Neural cell (in vitro differentiated cells): ENCODE measurements around the gene LRRN4CL. TPM values are rescaled to one million over a fixed set of nuclear protein-coding genes. Genes with fewer than 3 reads are reported as not detected.

Source experiments
- H2AFZ ChIP-seq: fragments of 200-600, 300-800 bp; sonication (generic), shearing (Covaris generic); 2 replicates; pipeline ENCODE4 v1.6.0; 2014; ENCODE audit warnings: low read depth, mild to moderate bottlenecking, antibody characterized with exemption, low read length, moderate library complexity
- H3F3A ChIP-seq: fragments of 200-600 bp; shearing (Covaris generic); 2 replicates; pipeline ENCODE4 v1.6.1; 2016; ENCODE audit warnings: mild to moderate bottlenecking, moderate library complexity, mixed read lengths, antibody characterized with exemption, low read length; ENCODE audit not compliant: insufficient read depth, poor library complexity, severe bottlenecking
- H3K27ac ChIP-seq: fragments of 200-600, 300-800 bp; sonication (generic), shearing (Covaris generic); 2 replicates; pipeline ENCODE4 v1.5.1; 2014; ENCODE audit warnings: mild to moderate bottlenecking, low read length, moderate library complexity
- H3K27me3 ChIP-seq: fragments of 300-800, 200-600 bp; sonication (generic), shearing (Covaris generic); 2 replicates; pipeline ENCODE4 v1.6.0; 2014; ENCODE audit warnings: mild to moderate bottlenecking, low read depth, low read length, moderate library complexity; ENCODE audit not compliant: insufficient read depth
- H3K36me3 ChIP-seq: fragments of 300-800, 200-600 bp; sonication (generic), shearing (Covaris generic); 2 replicates; pipeline ENCODE4 v1.5.1; 2014; ENCODE audit warnings: mild to moderate bottlenecking, antibody characterized with exemption, low read length, moderate library complexity; ENCODE audit not compliant: insufficient read depth
- H3K4me2 ChIP-seq: fragments of 300-800, 200-600 bp; sonication (generic), shearing (Covaris generic); 2 replicates; pipeline ENCODE4 v1.6.0; 2014; ENCODE audit warnings: mild to moderate bottlenecking, low read length
- H3K4me3 ChIP-seq: fragments of 300-800, 200-600 bp; sonication (generic), shearing (Covaris generic); 2 replicates; pipeline ENCODE4 v1.5.1; 2014; ENCODE audit warnings: mild to moderate bottlenecking, low read length, moderate library complexity
- H3K79me2 ChIP-seq: fragments of 200-600 bp; shearing (Covaris generic); replicated peaks from 2 replicates; pipeline ENCODE4 v1.6.0; 2014; ENCODE audit warnings: mild to moderate bottlenecking, low read length, moderate library complexity; ENCODE audit not compliant: insufficient read depth
- H3K9ac ChIP-seq: fragments of 300-800, 200-600 bp; sonication (generic), shearing (Covaris generic); 2 replicates; pipeline ENCODE4 v1.6.1; 2016; ENCODE audit warnings: mild to moderate bottlenecking, low read length, mixed read lengths
- H3K9me2 ChIP-seq: fragments of 200-600 bp; shearing (Covaris generic); 2 replicates; pipeline ENCODE4 v1.6.1; 2016; ENCODE audit warnings: mild to moderate bottlenecking, low read length, mixed read lengths; ENCODE audit not compliant: insufficient read depth
- H3K9me3 ChIP-seq: fragments of 200-600, 300-800 bp; sonication (generic), shearing (Covaris generic); 2 replicates; pipeline ENCODE4 v1.6.1; 2016; ENCODE audit warnings: mild to moderate bottlenecking, mixed run types, low read length, moderate library complexity, mixed read lengths
- H4K20me1 ChIP-seq: fragments of 200-600 bp; shearing (Covaris generic); 2 replicates; pipeline ENCODE4 v1.6.1; 2016; ENCODE audit warnings: mild to moderate bottlenecking, mixed run types; ENCODE audit not compliant: insufficient read depth
- CTCF ChIP-seq: fragments of 450-650 bp; IDR thresholded peaks from 2 replicates; pipeline ENCODE4 v1.5.1; 2014; ENCODE audit warnings: antibody characterized with exemption, mild to moderate bottlenecking, moderate library complexity; ENCODE audit not compliant: poor library complexity, severe bottlenecking
- EP300 ChIP-seq: fragments of 450-650 bp; conservative IDR thresholded peaks from 2 replicates; pipeline ENCODE4 v1.6.1; 2014; ENCODE audit warnings: antibody characterized with exemption, mild to moderate bottlenecking, moderate library complexity; ENCODE audit not compliant: poor library complexity, severe bottlenecking
- EZH2 ChIP-seq: fragments of 200-600, 300-800 bp; shearing (Covaris generic), sonication (generic); IDR thresholded peaks from 2 replicates; pipeline ENCODE4 v1.6.1; 2014; ENCODE audit warnings: antibody characterized with exemption, low read length, borderline replicate concordance, mild to moderate bottlenecking; ENCODE audit not compliant: insufficient read depth, poor library complexity, severe bottlenecking
- MXI1 ChIP-seq: fragments of 450-650 bp; conservative IDR thresholded peaks from 2 replicates; pipeline ENCODE4 v1.6.1; 2014; ENCODE audit warnings: antibody characterized with exemption, mild to moderate bottlenecking; ENCODE audit not compliant: poor library complexity, severe bottlenecking
- POLR2AphosphoS5 ChIP-seq: IDR thresholded peaks from 2 replicates; pipeline ENCODE4 v1.6.1; 2012
- RAD21 ChIP-seq: fragments of 450-650 bp; conservative IDR thresholded peaks from 2 replicates; pipeline ENCODE4 v1.6.1; 2014; ENCODE audit warnings: antibody characterized with exemption, mild to moderate bottlenecking, moderate library complexity
- REST ChIP-seq: IDR thresholded peaks from 2 replicates; pipeline ENCODE4 v1.6.1; 2012; ENCODE audit warnings: borderline replicate concordance
- SMC3 ChIP-seq: fragments of 450-650 bp; conservative IDR thresholded peaks from 2 replicates; pipeline ENCODE4 v1.6.1; 2014; ENCODE audit warnings: antibody characterized with exemption, mild to moderate bottlenecking, moderate library complexity; ENCODE audit not compliant: poor library complexity
- TAF1 ChIP-seq: IDR thresholded peaks from 2 replicates; pipeline ENCODE4 v1.6.1; 2012; ENCODE audit warnings: low read depth
- polyA plus RNA-seq: library from polyadenylated mRNA; depleted of rRNA; stranded (reverse); fragments of >200 nt; gene quantifications from 2 replicates; pipeline ENCODE4 v1.2.3, GENCODE V29; 2014

Gene LRRN4CL
- polyA plus RNA-seq, 1 donor from 2014 or later, result 0.82 TPM

GRCh38 chr11:62665599-62666258 is 23.6 kb downstream of the LRRN4CL start:
- no peaks in the 10 kb centered on the region for H4K20me1 ChIP-seq
- H3K9me3 ChIP-seq, result no peaks in the 10 kb centered on the region
- peak overlapping the region; percentile 95 for H3K4me3 ChIP-seq
- H3K79me2 ChIP-seq, result peaks cover 10% of the 10 kb centered on the region
- H3F3A ChIP-seq, result no peaks in the 10 kb centered on the region
- H3K36me3 ChIP-seq, result no peaks in the 10 kb centered on the region
- TF ChIP-seq REST, result no peak
- no peak for TF ChIP-seq EP300
- TF ChIP-seq EZH2, result no peak
- TF ChIP-seq RAD21, result no peak
- no peak for TF ChIP-seq SMC3
- no peak for TF ChIP-seq TAF1
- TF ChIP-seq POLR2AphosphoS5, result no peak
- no peak for TF ChIP-seq CTCF
- no peak for TF ChIP-seq MXI1
- peak overlapping the region; percentile 95 for H3K27ac ChIP-seq
- H3K9ac ChIP-seq, result peak overlapping the region; percentile 96
- H2AFZ ChIP-seq, result peak overlapping the region; percentile 40
- H3K4me2 ChIP-seq, result peak overlapping the region; percentile 78
- no peaks in the 10 kb centered on the region for H3K9me2 ChIP-seq
- H3K27me3 ChIP-seq, result no peaks in the 10 kb centered on the region

- Histone ChIP-seq H3K9me3 (no peaks in the 10 kb centered on the region), H3K79me2 (peaks cover 10% of the 10 kb centered on the region), H3K27me3 (no peaks in the 10 kb centered on the region)
These were observed 24.2 kb downstream of the LRRN4CL start, which contains the start of the genes C11orf98 and CSKMT for GRCh38 chr11:62665075-62665598. Gene C11orf98, minus strand, starts transcription at chr11:62665210. Its CDS starts 41 bp downstream, at chr11:62665169. Gene CSKMT, plus strand, starts transcription at chr11:62665312. Its CDS starts 568 bp downstream, at chr11:62665880.

More at GRCh38 chr11:62665075-62665598, 24.2 kb downstream of the LRRN4CL start, which contains the start of the genes C11orf98 and CSKMT:
- H3K9ac ChIP-seq, result peak within 1 kb of the TSS; percentile 96
- H4K20me1 ChIP-seq, result no peaks in the 10 kb centered on the region
- H3K4me3 ChIP-seq, result peak within 1 kb of the TSS; percentile 95
- no peaks in the 10 kb centered on the region for H3K9me2 ChIP-seq
- H3K27ac ChIP-seq, result peak within 1 kb of the TSS; percentile 95
- H3K4me2 ChIP-seq, result peak within 1 kb of the TSS; percentile 78
- H3F3A ChIP-seq, result no peaks in the 10 kb centered on the region
- no peaks in the 10 kb centered on the region for H3K36me3 ChIP-seq
- H2AFZ ChIP-seq, result peak within 1 kb of the TSS; percentile 80
- TF ChIP-seq EP300 (peak; percentile 18), RAD21 (no peak), CTCF (no peak), POLR2AphosphoS5 (peak; percentile 99), EZH2 (no peak), REST (peak; percentile 83), SMC3 (no peak), MXI1 (peak; percentile 49), TAF1 (peak; percentile 93)
